H1 (cell line): ENCODE measurements around the gene STT3B. TPM values are rescaled to one million over a fixed set of nuclear protein-coding genes. Genes with fewer than 3 reads are reported as not detected.

Experiments
- CTCF ChIA-PET: fragments of 300-600 bp; sonication (Branson Sonifier 250); formaldehyde crosslinking; loops from one replicate; lab custom pipeline; 2021; ENCODE audit not compliant: partially characterized antibody; lab: Charles Lee
- POLR2A ChIA-PET: fragments of 300-600 bp; sonication (Branson Sonifier 250); formaldehyde crosslinking; loops from one replicate; lab custom pipeline; 2021; ENCODE audit warnings: inconsistent platforms; ENCODE audit not compliant: partially characterized antibody; lab: Charles Lee
- DNase-seq, 2 experiments: peaks; one replicate each; pipeline versions ENCODE4 v3.0.0 to v3.0.0-alpha.2; 2010 to 2022; ENCODE audit warnings: low spot score in 2 of 2, low read depth in 1 of 2, mixed read lengths in 1 of 2
- FAIRE-seq: peaks from 2 replicates; lab custom pipeline; 2011; peaks lifted over from hg19 to GRCh38; lab: Jason Lieb, UNC
- H2AFZ ChIP-seq: 2 replicates; pipeline ENCODE4 v1.8.1; 2012; ENCODE audit warnings: low read length, inconsistent platforms
- H2AK5ac ChIP-seq: 2 replicates; pipeline ENCODE4 v1.6.1; 2013; ENCODE audit warnings: low read depth, low read length
- H2BK120ac ChIP-seq: replicated peaks from 2 replicates; pipeline ENCODE3; 2013; ENCODE audit warnings: low read depth, low read length, inconsistent platforms
- H2BK12ac ChIP-seq: 2 replicates; pipeline ENCODE4 v1.6.1; 2013; ENCODE audit warnings: low read depth, low read length
- H2BK15ac ChIP-seq: 2 replicates; pipeline ENCODE4 v1.6.1; 2013; ENCODE audit warnings: low read length
- H2BK20ac ChIP-seq: 2 replicates; pipeline ENCODE4 v1.6.1; 2013; ENCODE audit warnings: low read length
- H2BK5ac ChIP-seq: 2 replicates; pipeline ENCODE4 v1.6.1; 2013; ENCODE audit warnings: low read depth, low read length
- H3K14ac ChIP-seq: 2 replicates; pipeline ENCODE4 v1.6.1; 2013; ENCODE audit warnings: inconsistent platforms; ENCODE audit not compliant: insufficient read length
- H3K18ac ChIP-seq: 2 replicates; pipeline ENCODE4 v1.6.1; 2013; ENCODE audit warnings: low read length; ENCODE audit errors: extremely low read depth
- H3K23ac ChIP-seq: 2 replicates; pipeline ENCODE4 v1.6.1; 2013; ENCODE audit warnings: inconsistent platforms; ENCODE audit not compliant: insufficient read length
- H3K23me2 ChIP-seq: 2 replicates; pipeline ENCODE4 v1.6.1; 2013; ENCODE audit warnings: low read depth, low read length
- H3K27ac ChIP-seq: 2 replicates; pipeline ENCODE4 v1.6.1; 2011; ENCODE audit warnings: low read depth, low read length, inconsistent platforms
- H3K27me3 ChIP-seq, 4 experiments: replicated peaks in 1 of 4; 1 replicate in 1 of 4; 2 replicates in 3 of 4; pipeline versions ENCODE4 v1.6.1 to v1.8.1; 2011 to 2013; ENCODE audit warnings: low read length in 3 of 4, mild to moderate bottlenecking in 3 of 4, inconsistent platforms in 2 of 4, mixed read lengths in 2 of 4, moderate library complexity in 1 of 4; ENCODE audit not compliant: control insufficient read depth in 3 of 4, insufficient read depth in 3 of 4; ENCODE audit errors: extremely low read depth in 1 of 4
- H3K36me3 ChIP-seq, 4 experiments: 2 replicates each; pipeline versions ENCODE4 v1.6.1 to v1.8.1; 2011 to 2013; ENCODE audit warnings: mild to moderate bottlenecking in 4 of 4, low read length in 3 of 4, moderate library complexity in 2 of 4, control low read depth in 1 of 4, inconsistent platforms in 1 of 4; ENCODE audit not compliant: insufficient read depth in 4 of 4, control insufficient read depth in 2 of 4
- H3K4ac ChIP-seq: replicated peaks from 2 replicates; pipeline ENCODE3; 2013; ENCODE audit warnings: low read length, low read depth, mixed read lengths, inconsistent platforms; ENCODE audit not compliant: insufficient read length
- H3K4me1 ChIP-seq, 4 experiments: replicated peaks in 1 of 4; 1 replicate in 1 of 4; 2 replicates in 3 of 4; pipeline versions ENCODE4 v1.6.1 to v1.8.1; 2011 to 2013; ENCODE audit warnings: low read length in 3 of 4, inconsistent platforms in 2 of 4, mixed read lengths in 1 of 4; ENCODE audit not compliant: insufficient read depth in 4 of 4, control insufficient read depth in 3 of 4
- H3K4me2 ChIP-seq, 2 experiments: 2 replicates each; pipeline versions ENCODE4 v1.6.1 to v1.8.1; 2011 to 2013; ENCODE audit warnings: low read depth in 2 of 2, low read length in 2 of 2, control low read depth in 1 of 2, inconsistent platforms in 1 of 2, mild to moderate bottlenecking in 1 of 2; ENCODE audit not compliant: insufficient read depth in 1 of 2
- H3K4me3 ChIP-seq, 4 experiments: fragments of 200-600, 300-600 bp in 1 of 4; sonication (generic), shearing (Covaris generic), sonication (Bioruptor Twin) in 1 of 4; 2 replicates each; pipeline versions ENCODE4 v1.5.1 to v1.8.1; 2011 to 2016; ENCODE audit warnings: low read length in 4 of 4, low read depth in 3 of 4, control low read depth in 2 of 4, inconsistent platforms in 2 of 4, mild to moderate bottlenecking in 2 of 4, mixed read lengths in 1 of 4, moderate library complexity in 1 of 4; ENCODE audit not compliant: insufficient read depth in 2 of 4; ENCODE audit errors: extremely low read depth in 1 of 4
- H3K56ac ChIP-seq: replicated peaks from 2 replicates; pipeline ENCODE3; 2013; ENCODE audit warnings: low read depth, mild to moderate bottlenecking, mixed read lengths, low read length, inconsistent platforms; ENCODE audit not compliant: insufficient read length
- H3K79me1 ChIP-seq: 2 replicates; pipeline ENCODE4 v1.6.1; 2013; ENCODE audit warnings: low read depth, low read length, control low read depth
- H3K79me2 ChIP-seq, 2 experiments: 2 replicates each; pipeline versions ENCODE4 v1.6.1 to v1.8.1; 2012 to 2013; ENCODE audit warnings: low read length in 2 of 2, mild to moderate bottlenecking in 2 of 2, inconsistent platforms in 1 of 2; ENCODE audit not compliant: insufficient read depth in 2 of 2, control insufficient read depth in 1 of 2
- H3K9ac ChIP-seq, 4 experiments: replicated peaks in 1 of 4; 1 replicate in 1 of 4; 2 replicates in 3 of 4; pipeline versions ENCODE4 v1.6.1 to v1.8.1; 2011 to 2013; ENCODE audit warnings: low read depth in 3 of 4, low read length in 3 of 4, control low read depth in 2 of 4, mild to moderate bottlenecking in 2 of 4, moderate library complexity in 2 of 4, inconsistent platforms in 1 of 4; ENCODE audit errors: extremely low read depth in 1 of 4
- H3K9me3 ChIP-seq, 2 experiments: 2 replicates each; pipeline versions ENCODE4 v1.6.1 to v1.8.1; 2012 to 2013; ENCODE audit warnings: mild to moderate bottlenecking in 2 of 2, moderate library complexity in 2 of 2, control low read depth in 1 of 2, inconsistent platforms in 1 of 2, low read depth in 1 of 2, low read length in 1 of 2, mixed read lengths in 1 of 2; ENCODE audit not compliant: insufficient read depth in 2 of 2
- H4K20me1 ChIP-seq, 2 experiments: replicated peaks in 1 of 2; 2 replicates each; pipeline versions ENCODE3 to v1.8.1; 2011 to 2013; ENCODE audit warnings: inconsistent platforms in 2 of 2, low read length in 2 of 2, mild to moderate bottlenecking in 1 of 2; ENCODE audit not compliant: insufficient read depth in 2 of 2, control insufficient read depth in 1 of 2
- H4K5ac ChIP-seq: 2 replicates; pipeline ENCODE4 v1.6.1; 2013; ENCODE audit warnings: low read length, low read depth, mixed read lengths, inconsistent platforms; ENCODE audit not compliant: insufficient read length
- H4K8ac ChIP-seq: 2 replicates; pipeline ENCODE4 v1.8.0; 2013; ENCODE audit warnings: mild to moderate bottlenecking, moderate library complexity, low read length, inconsistent platforms; ENCODE audit not compliant: insufficient read depth; ENCODE audit errors: extremely low read depth
- H4K91ac ChIP-seq: replicated peaks from 2 replicates; pipeline ENCODE3; 2013; ENCODE audit warnings: low read length, mixed read lengths, inconsistent platforms; ENCODE audit not compliant: insufficient read length
- HDAC2 ChIP-seq, 2 experiments: fragments of 300-600 bp in 1 of 2; sonication (generic) in 1 of 2; IDR thresholded peaks; 2 replicates each; pipeline ENCODE4 v1.6.1; 2011 to 2012; ENCODE audit warnings: low read depth in 2 of 2, low read length in 2 of 2, mild to moderate bottlenecking in 2 of 2, moderate library complexity in 2 of 2, borderline replicate concordance in 1 of 2, inconsistent platforms in 1 of 2
- PHF8 ChIP-seq: fragments of 200-600 bp; sonication (generic); conservative IDR thresholded peaks from 2 replicates; pipeline ENCODE4 v1.7.1; 2012; ENCODE audit warnings: low read depth, mild to moderate bottlenecking, inconsistent platforms, low read length, moderate library complexity
- SAP30 ChIP-seq: fragments of 300-600 bp; sonication (generic); IDR thresholded peaks from 2 replicates; pipeline ENCODE4 v1.7.1; 2012; ENCODE audit warnings: low read length, moderate library complexity, mild to moderate bottlenecking, inconsistent platforms; ENCODE audit not compliant: insufficient read depth, insufficient replicate concordance
- WGBS, 2 experiments: shearing (Covaris generic) in 1 of 2; methylation state at CpG; one replicate each; pipeline versions ENCODE4 v1.1.6 to v1.1.7; 2013 to 2015; ENCODE audit warnings: low lambda C conversion rate in 2 of 2, mixed read lengths in 2 of 2, inconsistent platforms in 1 of 2, low coverage in 1 of 2, missing lambda C conversion rate in 1 of 2; ENCODE audit not compliant: insufficient replicate concordance in 2 of 2, insufficient coverage in 1 of 2, insufficient read length in 1 of 2; ENCODE audit errors: extremely low coverage in 1 of 2, missing lambda C conversion rate in 1 of 2; 5-methylcytosine and 5-hydroxymethylcytosine counted together
- polyA plus RNA-seq, 7 experiments: library from polyadenylated mRNA; depleted of rRNA in 3 of 7; stranded (reverse) in 5 of 7; unstranded in 2 of 7; fragments of >200 nt in 5 of 7; fragments of 200-250 nt in 2 of 7; gene quantifications; 1 replicate in 5 of 7; 2 replicates in 1 of 7; 4 replicates in 1 of 7; pipeline versions ENCODE4 v1.2.1 to v1.2.3, GENCODE V29; 2011 to 2013; ENCODE audit warnings: missing spikeins in 2 of 7, mixed read lengths in 2 of 7
- total RNA-seq: library from RNA; stranded (reverse); fragmentation: NEBNext Ultra II Directional; extraction: Animal tissue kit (Norgen Biotek cat#: 25700); gene quantifications from 2 replicates; pipeline ENCODE4 v1.2.1, GENCODE V29; 2021
- TF ChIP-seq, protein P1 (sequence below): IDR thresholded peaks from 2 replicates; pipeline ENCODE4 v1.6.1; 2012; ENCODE audit warnings: inconsistent platforms

The STT3B gene
- total and polyA plus RNA-seq, 2 of the 8 experiments (the other 6 are each of a cell fraction or from before 2014, with no cell fraction given): 43.5 to 134 TPM

DNA sequence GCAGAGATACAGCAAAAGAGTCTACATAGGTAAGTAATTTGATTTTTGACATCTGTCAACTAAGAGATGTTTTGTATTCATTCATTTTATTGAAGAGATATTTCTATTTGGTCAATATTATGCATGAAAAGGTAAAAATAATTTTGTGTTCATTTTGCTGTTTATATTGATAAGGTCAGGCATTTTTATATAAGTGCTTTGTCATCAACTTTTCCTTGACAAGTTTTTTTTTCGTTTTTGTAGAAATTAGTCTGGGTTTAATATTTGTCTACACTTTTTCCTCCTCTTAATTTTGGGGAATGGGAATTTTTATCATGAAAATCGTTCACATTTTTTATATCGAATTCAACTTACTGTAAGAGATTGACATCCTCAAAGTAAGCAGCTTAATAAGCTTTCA lies 67.7 kb downstream of the STT3B start:
- no peak overlapping the region for H4K5ac ChIP-seq
- H3K79me1 ChIP-seq: no peaks in the 10 kb centered on the region; the same call in 1 of the 2 replicates
- H3K23ac ChIP-seq: no peak overlapping the region
- no peak overlapping the region for H2AK5ac ChIP-seq
- no peak overlapping the region for H4K91ac ChIP-seq
- no peak overlapping the region for H3K18ac ChIP-seq
- no peak overlapping the region for H3K4me2 ChIP-seq
- peaks cover 0 to 6% of the 10 kb centered on the region in 2 experiments; a peak in 2 of 4 replicates for H3K9me3 ChIP-seq
- H3K23me2 ChIP-seq: no peaks in the 10 kb centered on the region
- H3K14ac ChIP-seq: no peak overlapping the region
- no peak overlapping the region for H3K9ac ChIP-seq
- no peak overlapping the region for H2BK15ac ChIP-seq
- H3K56ac ChIP-seq: no peak overlapping the region
- no peak overlapping the region for H2BK5ac ChIP-seq
- H2BK120ac ChIP-seq: no peak overlapping the region
- no peak overlapping the region for H2AFZ ChIP-seq
- FAIRE-seq (no peak), DNase-seq (no peak)
- H3K36me3 ChIP-seq: peaks cover 0 to 13% (median 2%) of the 10 kb centered on the region in 4 experiments; a peak in 3 of 8 replicates
- no peak overlapping the region for H2BK20ac ChIP-seq
- no peak for TF ChIP-seq PHF8
- TF ChIP-seq, protein P1, sequence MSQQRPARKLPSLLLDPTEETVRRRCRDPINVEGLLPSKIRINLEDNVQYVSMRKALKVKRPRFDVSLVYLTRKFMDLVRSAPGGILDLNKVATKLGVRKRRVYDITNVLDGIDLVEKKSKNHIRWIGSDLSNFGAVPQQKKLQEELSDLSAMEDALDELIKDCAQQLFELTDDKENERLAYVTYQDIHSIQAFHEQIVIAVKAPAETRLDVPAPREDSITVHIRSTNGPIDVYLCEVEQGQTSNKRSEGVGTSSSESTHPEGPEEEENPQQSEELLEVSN: no peak
- no peak for TF ChIP-seq SAP30
- no peak for TF ChIP-seq HDAC2 (IDR thresholded peaks at IDR 0.05; ENCODE audit: borderline replicate concordance in 1 of 2, low read depth in 2 of 2, low read length in 2 of 2)
- no peak overlapping the region for H3K4me3 ChIP-seq
- CTCF ChIA-PET: no interaction called here
- 76% methylated on average over 3 of the region's 3 CpGs; no CpG with 5 or more reads in 1 of the 2 experiments for WGBS, 2 experiments
- POLR2A ChIA-PET: no interaction called here
- H4K20me1 ChIP-seq: no peaks in the 10 kb centered on the region
- no peaks in the 10 kb centered on the region for H3K27me3 ChIP-seq
- no peak overlapping the region for H3K4ac ChIP-seq
- H4K8ac ChIP-seq: no peak overlapping the region
- H3K79me2 ChIP-seq: peaks cover 0 to 21% of the 10 kb centered on the region in 2 experiments; a peak in 2 of 4 replicates
- H3K4me1 ChIP-seq: no peaks in the 10 kb centered on the region
- no peak overlapping the region for H3K27ac ChIP-seq
- H2BK12ac ChIP-seq: no peak overlapping the region
